Body of pancreas (tissue), 4 donors: ENCODE measurements around the gene SKI.

ENCODE experiments used
- POLR2A ChIP-seq, 3 donors: fragments of 450-650 bp; IDR thresholded peaks; one replicate each; pipeline ENCODE4 v1.6.1; 2016; ENCODE audit warnings: antibody characterized with exemption in 3 of 3, mild to moderate bottlenecking in 2 of 3
- TF ChIP-seq, protein P1 (sequence below), 7 experiments: fragments of 450-650 bp in 4 of 7; fragments of 200-600 bp in 3 of 7; sonication (generic) in 3 of 7; IDR thresholded peaks; one replicate each; pipeline ENCODE4 v1.5.1; 2016 to 2019; ENCODE audit warnings: antibody characterized with exemption in 7 of 7

DNA sequence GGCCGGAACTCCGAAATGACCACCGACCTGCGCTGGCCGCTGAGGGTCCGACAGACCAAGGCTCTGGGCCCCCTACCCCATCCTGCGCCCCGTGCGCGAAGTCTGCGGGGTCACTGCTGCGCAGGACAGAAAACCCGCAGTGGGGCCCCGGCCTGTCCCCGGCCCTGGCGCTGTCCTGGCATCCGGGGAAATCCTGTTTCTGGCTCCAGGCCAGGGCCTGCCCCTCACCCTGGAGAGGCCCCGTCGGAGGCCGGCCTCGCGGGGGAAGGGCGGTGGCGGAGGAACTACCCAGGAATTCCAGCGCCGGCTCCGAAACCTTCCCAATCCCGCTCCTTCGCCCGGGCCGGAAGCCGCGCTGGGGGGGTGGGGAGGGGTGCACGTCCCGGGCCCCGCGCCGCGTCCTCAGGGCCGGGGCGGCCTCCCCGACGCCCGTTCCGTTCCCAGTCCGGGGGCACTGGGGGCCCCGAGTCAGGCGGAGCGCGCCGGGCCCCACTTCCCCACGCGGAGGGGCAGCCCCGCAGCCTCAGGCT, 86.2 kb downstream of the SKI start:
- TF ChIP-seq POLR2A (IDR thresholded peaks at IDR 0.05): no peak
- TF ChIP-seq, protein P1, sequence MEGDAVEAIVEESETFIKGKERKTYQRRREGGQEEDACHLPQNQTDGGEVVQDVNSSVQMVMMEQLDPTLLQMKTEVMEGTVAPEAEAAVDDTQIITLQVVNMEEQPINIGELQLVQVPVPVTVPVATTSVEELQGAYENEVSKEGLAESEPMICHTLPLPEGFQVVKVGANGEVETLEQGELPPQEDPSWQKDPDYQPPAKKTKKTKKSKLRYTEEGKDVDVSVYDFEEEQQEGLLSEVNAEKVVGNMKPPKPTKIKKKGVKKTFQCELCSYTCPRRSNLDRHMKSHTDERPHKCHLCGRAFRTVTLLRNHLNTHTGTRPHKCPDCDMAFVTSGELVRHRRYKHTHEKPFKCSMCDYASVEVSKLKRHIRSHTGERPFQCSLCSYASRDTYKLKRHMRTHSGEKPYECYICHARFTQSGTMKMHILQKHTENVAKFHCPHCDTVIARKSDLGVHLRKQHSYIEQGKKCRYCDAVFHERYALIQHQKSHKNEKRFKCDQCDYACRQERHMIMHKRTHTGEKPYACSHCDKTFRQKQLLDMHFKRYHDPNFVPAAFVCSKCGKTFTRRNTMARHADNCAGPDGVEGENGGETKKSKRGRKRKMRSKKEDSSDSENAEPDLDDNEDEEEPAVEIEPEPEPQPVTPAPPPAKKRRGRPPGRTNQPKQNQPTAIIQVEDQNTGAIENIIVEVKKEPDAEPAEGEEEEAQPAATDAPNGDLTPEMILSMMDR (IDR thresholded peaks at IDR 0.05): no peak
